ENCODE measurements around the gene PLEKHA4. TPM values are rescaled to one million over a fixed set of nuclear protein-coding genes. Genes with fewer than 3 reads are reported as not detected.

PLEKHA4 gene
- total and polyA plus RNA-seq, 9 of the 15 experiments (the other 6 are each of a cell fraction or from before 2014, with no cell fraction given): 0.07 to 30.8 (median 11.4) TPM

GRCh38 chr19:48795055-48795684 lies 73.2 kb downstream of the PLEKHA4 start (continued):
- TF ChIP-seq, protein P1, sequence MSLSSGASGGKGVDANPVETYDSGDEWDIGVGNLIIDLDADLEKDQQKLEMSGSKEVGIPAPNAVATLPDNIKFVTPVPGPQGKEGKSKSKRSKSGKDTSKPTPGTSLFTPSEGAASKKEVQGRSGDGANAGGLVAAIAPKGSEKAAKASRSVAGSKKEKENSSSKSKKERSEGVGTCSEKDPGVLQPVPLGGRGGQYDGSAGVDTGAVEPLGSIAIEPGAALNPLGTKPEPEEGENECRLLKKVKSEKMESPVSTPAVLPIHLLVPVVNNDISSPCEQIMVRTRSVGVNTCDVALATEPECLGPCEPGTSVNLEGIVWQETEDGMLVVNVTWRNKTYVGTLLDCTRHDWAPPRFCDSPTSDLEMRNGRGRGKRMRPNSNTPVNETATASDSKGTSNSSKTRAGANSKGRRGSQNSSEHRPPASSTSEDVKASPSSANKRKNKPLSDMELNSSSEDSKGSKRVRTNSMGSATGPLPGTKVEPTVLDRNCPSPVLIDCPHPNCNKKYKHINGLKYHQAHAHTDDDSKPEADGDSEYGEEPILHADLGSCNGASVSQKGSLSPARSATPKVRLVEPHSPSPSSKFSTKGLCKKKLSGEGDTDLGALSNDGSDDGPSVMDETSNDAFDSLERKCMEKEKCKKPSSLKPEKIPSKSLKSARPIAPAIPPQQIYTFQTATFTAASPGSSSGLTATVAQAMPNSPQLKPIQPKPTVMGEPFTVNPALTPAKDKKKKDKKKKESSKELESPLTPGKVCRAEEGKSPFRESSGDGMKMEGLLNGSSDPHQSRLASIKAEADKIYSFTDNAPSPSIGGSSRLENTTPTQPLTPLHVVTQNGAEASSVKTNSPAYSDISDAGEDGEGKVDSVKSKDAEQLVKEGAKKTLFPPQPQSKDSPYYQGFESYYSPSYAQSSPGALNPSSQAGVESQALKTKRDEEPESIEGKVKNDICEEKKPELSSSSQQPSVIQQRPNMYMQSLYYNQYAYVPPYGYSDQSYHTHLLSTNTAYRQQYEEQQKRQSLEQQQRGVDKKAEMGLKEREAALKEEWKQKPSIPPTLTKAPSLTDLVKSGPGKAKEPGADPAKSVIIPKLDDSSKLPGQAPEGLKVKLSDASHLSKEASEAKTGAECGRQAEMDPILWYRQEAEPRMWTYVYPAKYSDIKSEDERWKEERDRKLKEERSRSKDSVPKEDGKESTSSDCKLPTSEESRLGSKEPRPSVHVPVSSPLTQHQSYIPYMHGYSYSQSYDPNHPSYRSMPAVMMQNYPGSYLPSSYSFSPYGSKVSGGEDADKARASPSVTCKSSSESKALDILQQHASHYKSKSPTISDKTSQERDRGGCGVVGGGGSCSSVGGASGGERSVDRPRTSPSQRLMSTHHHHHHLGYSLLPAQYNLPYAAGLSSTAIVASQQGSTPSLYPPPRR (CRISPR knock-in tag; IDR thresholded peaks at IDR 0.05; ENCODE audit: borderline replicate concordance): no peak
- peak; percentile 86 for TF ChIP-seq FOXJ2 (tag; IDR thresholded peaks at IDR 0.05)
- no peak for TF ChIP-seq MEIS2 (IDR thresholded peaks at IDR 0.05; ENCODE audit: partially characterized antibody)
- TF ChIP-seq, protein P2, sequence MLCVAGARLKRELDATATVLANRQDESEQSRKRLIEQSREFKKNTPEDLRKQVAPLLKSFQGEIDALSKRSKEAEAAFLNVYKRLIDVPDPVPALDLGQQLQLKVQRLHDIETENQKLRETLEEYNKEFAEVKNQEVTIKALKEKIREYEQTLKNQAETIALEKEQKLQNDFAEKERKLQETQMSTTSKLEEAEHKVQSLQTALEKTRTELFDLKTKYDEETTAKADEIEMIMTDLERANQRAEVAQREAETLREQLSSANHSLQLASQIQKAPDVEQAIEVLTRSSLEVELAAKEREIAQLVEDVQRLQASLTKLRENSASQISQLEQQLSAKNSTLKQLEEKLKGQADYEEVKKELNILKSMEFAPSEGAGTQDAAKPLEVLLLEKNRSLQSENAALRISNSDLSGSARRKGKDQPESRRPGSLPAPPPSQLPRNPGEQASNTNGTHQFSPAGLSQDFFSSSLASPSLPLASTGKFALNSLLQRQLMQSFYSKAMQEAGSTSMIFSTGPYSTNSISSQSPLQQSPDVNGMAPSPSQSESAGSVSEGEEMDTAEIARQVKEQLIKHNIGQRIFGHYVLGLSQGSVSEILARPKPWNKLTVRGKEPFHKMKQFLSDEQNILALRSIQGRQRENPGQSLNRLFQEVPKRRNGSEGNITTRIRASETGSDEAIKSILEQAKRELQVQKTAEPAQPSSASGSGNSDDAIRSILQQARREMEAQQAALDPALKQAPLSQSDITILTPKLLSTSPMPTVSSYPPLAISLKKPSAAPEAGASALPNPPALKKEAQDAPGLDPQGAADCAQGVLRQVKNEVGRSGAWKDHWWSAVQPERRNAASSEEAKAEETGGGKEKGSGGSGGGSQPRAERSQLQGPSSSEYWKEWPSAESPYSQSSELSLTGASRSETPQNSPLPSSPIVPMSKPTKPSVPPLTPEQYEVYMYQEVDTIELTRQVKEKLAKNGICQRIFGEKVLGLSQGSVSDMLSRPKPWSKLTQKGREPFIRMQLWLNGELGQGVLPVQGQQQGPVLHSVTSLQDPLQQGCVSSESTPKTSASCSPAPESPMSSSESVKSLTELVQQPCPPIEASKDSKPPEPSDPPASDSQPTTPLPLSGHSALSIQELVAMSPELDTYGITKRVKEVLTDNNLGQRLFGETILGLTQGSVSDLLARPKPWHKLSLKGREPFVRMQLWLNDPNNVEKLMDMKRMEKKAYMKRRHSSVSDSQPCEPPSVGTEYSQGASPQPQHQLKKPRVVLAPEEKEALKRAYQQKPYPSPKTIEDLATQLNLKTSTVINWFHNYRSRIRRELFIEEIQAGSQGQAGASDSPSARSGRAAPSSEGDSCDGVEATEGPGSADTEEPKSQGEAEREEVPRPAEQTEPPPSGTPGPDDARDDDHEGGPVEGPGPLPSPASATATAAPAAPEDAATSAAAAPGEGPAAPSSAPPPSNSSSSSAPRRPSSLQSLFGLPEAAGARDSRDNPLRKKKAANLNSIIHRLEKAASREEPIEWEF (CRISPR knock-in tag; IDR thresholded peaks at IDR 0.05): peak; percentile 86
- no peak for TF ChIP-seq CBX2 (IDR thresholded peaks at IDR 0.05; ENCODE audit: insufficient read depth, low read length, poor library complexity, severe bottlenecking)
- no peak for TF ChIP-seq CEBPZ (IDR thresholded peaks at IDR 0.05; ENCODE audit: borderline replicate concordance, low read depth, low read length)
- TF ChIP-seq, protein P3, sequence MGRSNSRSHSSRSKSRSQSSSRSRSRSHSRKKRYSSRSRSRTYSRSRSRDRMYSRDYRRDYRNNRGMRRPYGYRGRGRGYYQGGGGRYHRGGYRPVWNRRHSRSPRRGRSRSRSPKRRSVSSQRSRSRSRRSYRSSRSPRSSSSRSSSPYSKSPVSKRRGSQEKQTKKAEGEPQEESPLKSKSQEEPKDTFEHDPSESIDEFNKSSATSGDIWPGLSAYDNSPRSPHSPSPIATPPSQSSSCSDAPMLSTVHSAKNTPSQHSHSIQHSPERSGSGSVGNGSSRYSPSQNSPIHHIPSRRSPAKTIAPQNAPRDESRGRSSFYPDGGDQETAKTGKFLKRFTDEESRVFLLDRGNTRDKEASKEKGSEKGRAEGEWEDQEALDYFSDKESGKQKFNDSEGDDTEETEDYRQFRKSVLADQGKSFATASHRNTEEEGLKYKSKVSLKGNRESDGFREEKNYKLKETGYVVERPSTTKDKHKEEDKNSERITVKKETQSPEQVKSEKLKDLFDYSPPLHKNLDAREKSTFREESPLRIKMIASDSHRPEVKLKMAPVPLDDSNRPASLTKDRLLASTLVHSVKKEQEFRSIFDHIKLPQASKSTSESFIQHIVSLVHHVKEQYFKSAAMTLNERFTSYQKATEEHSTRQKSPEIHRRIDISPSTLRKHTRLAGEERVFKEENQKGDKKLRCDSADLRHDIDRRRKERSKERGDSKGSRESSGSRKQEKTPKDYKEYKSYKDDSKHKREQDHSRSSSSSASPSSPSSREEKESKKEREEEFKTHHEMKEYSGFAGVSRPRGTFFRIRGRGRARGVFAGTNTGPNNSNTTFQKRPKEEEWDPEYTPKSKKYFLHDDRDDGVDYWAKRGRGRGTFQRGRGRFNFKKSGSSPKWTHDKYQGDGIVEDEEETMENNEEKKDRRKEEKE (IDR thresholded peaks at IDR 0.05; ENCODE audit: borderline replicate concordance in 1 of 2, control insufficient read depth in 1 of 2, low read depth in 2 of 2, low read length in 1 of 2): 0 out of 4 replicates have a peak, but pooled peaks of 1 of the 2 experiments have one; percentile 42
- TF ChIP-seq MTA3 (IDR thresholded peaks at IDR 0.05; ENCODE audit: borderline replicate concordance): peak; percentile 92; the same call in 1 of the 2 replicates
